HAP-1 (cell line): ENCODE data around the gene ARNT2.

Experiments
- DNase-seq, 2 experiments: peaks; one replicate each; pipeline ENCODE4 v3.0.0-alpha.2; 2016 to 2020; ENCODE audit warnings: low spot score in 2 of 2
- H3K27me3 ChIP-seq: fragments of 250-450 bp; sonication (Bioruptor Pico); 2 replicates; pipeline ENCODE4 v1.5.1; 2020; ENCODE audit warnings: low read depth, mild to moderate bottlenecking, moderate library complexity
- H3K36me3 ChIP-seq: fragments of 250-450 bp; sonication (Bioruptor Pico); replicated peaks from 2 replicates; pipeline ENCODE4 v1.5.1; 2020; ENCODE audit warnings: mild to moderate bottlenecking
- H3K4me1 ChIP-seq: fragments of 250-450 bp; sonication (Bioruptor Pico); 2 replicates; pipeline ENCODE4 v1.5.1; 2020; ENCODE audit warnings: mild to moderate bottlenecking
- H3K4me3 ChIP-seq: fragments of 250-450 bp; sonication (Bioruptor Pico); 2 replicates; pipeline ENCODE4 v1.5.1; 2020; ENCODE audit warnings: mild to moderate bottlenecking, moderate library complexity
- H3K9me3 ChIP-seq: fragments of 250-450 bp; sonication (Bioruptor Pico); 2 replicates; pipeline ENCODE4 v1.5.1; 2020; ENCODE audit warnings: mild to moderate bottlenecking, moderate library complexity
- in situ Hi-C: fragments of 300-500 bp; cut with MboI; formaldehyde crosslinking; loops from 3 replicates; pipeline ENCODE4 v1.14.3; 2020; ENCODE audit warnings: low sequenced_read_pairs, inconsistent platforms, mixed read lengths

The ARNT2 gene

GRCh38 chr15:80440024-80440423 lies 35.8 kb downstream of the ARNT2 start:
- in situ Hi-C loops: no loop called here

GRCh38 chr15:80441041-80441440 lies 36.9 kb downstream of the ARNT2 start:
- in situ Hi-C loops: no loop called here
- Histone ChIP-seq H3K4me1 (no peaks in the 10 kb centered on the region), H3K27me3 (no peaks in the 10 kb centered on the region)

More at GRCh38 chr15:80440024-80440423, 35.8 kb downstream of the ARNT2 start:
- Histone ChIP-seq H3K36me3 (no peaks in the 10 kb centered on the region), H3K9me3 (no peaks in the 10 kb centered on the region), H3K4me3 (no peak overlapping the region), H3K27me3 (no peaks in the 10 kb centered on the region), H3K4me1 (no peaks in the 10 kb centered on the region)
- DNase-seq: no peak

GRCh38 chr15:80441714-80442113 lies 37.5 kb downstream of the ARNT2 start:
- no peak for DNase-seq
- in situ Hi-C loops: no loop called here
- Histone ChIP-seq H3K9me3 (no peaks in the 10 kb centered on the region), H3K4me3 (no peak overlapping the region), H3K36me3 (no peaks in the 10 kb centered on the region), H3K27me3 (no peaks in the 10 kb centered on the region), H3K4me1 (no peaks in the 10 kb centered on the region)

More at GRCh38 chr15:80441041-80441440, 36.9 kb downstream of the ARNT2 start:
- DNase-seq: no peak
- Histone ChIP-seq H3K4me3 (no peak overlapping the region), H3K9me3 (no peaks in the 10 kb centered on the region), H3K36me3 (no peaks in the 10 kb centered on the region)

GRCh38 chr15:80442728-80443403 lies 38.7 kb downstream of the ARNT2 start:
- in situ Hi-C loops: no loop called here
- H3K27me3 ChIP-seq: no peaks in the 10 kb centered on the region
- no peak for DNase-seq
- H3K9me3 ChIP-seq: no peaks in the 10 kb centered on the region
- H3K4me3 ChIP-seq: no peak overlapping the region
- H3K36me3 ChIP-seq: no peaks in the 10 kb centered on the region
- H3K4me1 ChIP-seq: no peaks in the 10 kb centered on the region

GRCh38 chr15:80444680-80445251 lies 40.6 kb downstream of the ARNT2 start:
- no peaks in the 10 kb centered on the region for H3K4me1 ChIP-seq
- no peak for DNase-seq
- no peaks in the 10 kb centered on the region for H3K9me3 ChIP-seq
- in situ Hi-C loops: no loop called here
- no peaks in the 10 kb centered on the region for H3K36me3 ChIP-seq
- H3K4me3 ChIP-seq: no peak overlapping the region
- no peaks in the 10 kb centered on the region for H3K27me3 ChIP-seq

GRCh38 chr15:80445300-80446041 lies 41.3 kb downstream of the ARNT2 start:
- in situ Hi-C loops: no loop called here

GRCh38 chr15:80447077-80447476 lies 42.9 kb downstream of the ARNT2 start:
- no peak for DNase-seq
- Histone ChIP-seq H3K27me3 (no peaks in the 10 kb centered on the region), H3K36me3 (no peaks in the 10 kb centered on the region), H3K4me1 (no peaks in the 10 kb centered on the region), H3K9me3 (no peaks in the 10 kb centered on the region), H3K4me3 (no peak overlapping the region)
- in situ Hi-C loops: no loop called here

More at GRCh38 chr15:80445300-80446041, 41.3 kb downstream of the ARNT2 start:
- H3K36me3 ChIP-seq: no peaks in the 10 kb centered on the region
- no peak overlapping the region for H3K4me3 ChIP-seq
- H3K27me3 ChIP-seq: no peaks in the 10 kb centered on the region
- H3K4me1 ChIP-seq: no peaks in the 10 kb centered on the region
- DNase-seq: no peak
- H3K9me3 ChIP-seq: no peaks in the 10 kb centered on the region

- Histone ChIP-seq H3K36me3 (no peaks in the 10 kb centered on the region), H3K27me3 (no peaks in the 10 kb centered on the region), H3K4me3 (no peak overlapping the region), H3K9me3 (no peaks in the 10 kb centered on the region), H3K4me1 (no peaks in the 10 kb centered on the region)
- no peak for DNase-seq
- in situ Hi-C loops: loop anchor here (5.0 kb wide), 1 partner anchor 522 kb away; no protein-coding TSS in a partner anchor
Measured at GRCh38 chr15:80449825-80450224, 45.6 kb downstream of the ARNT2 start.

- in situ Hi-C loops: loop anchor here (5.0 kb wide), 1 partner anchor 521 kb away; no protein-coding TSS in a partner anchor
- DNase-seq: no peak
- Histone ChIP-seq H3K27me3 (no peaks in the 10 kb centered on the region), H3K4me3 (no peak overlapping the region), H3K9me3 (no peaks in the 10 kb centered on the region), H3K4me1 (peaks cover 2% of the 10 kb centered on the region; the same call in 1 of the 2 replicates), H3K36me3 (no peaks in the 10 kb centered on the region)
Measured at GRCh38 chr15:80450811-80451321, 46.7 kb downstream of the ARNT2 start.

GRCh38 chr15:80452166-80452565 lies 48.0 kb downstream of the ARNT2 start:
- Histone ChIP-seq H3K4me3 (no peak overlapping the region), H3K27me3 (no peaks in the 10 kb centered on the region), H3K36me3 (no peaks in the 10 kb centered on the region), H3K4me1 (peaks cover 2% of the 10 kb centered on the region; the same call in 1 of the 2 replicates), H3K9me3 (no peaks in the 10 kb centered on the region)
- in situ Hi-C loops: loop anchor here (5.0 kb wide), 1 partner anchor 520 kb away; no protein-coding TSS in a partner anchor
- no peak for DNase-seq

GRCh38 chr15:80455051-80455648 lies 51.0 kb downstream of the ARNT2 start:
- Histone ChIP-seq H3K27me3 (no peaks in the 10 kb centered on the region), H3K36me3 (no peaks in the 10 kb centered on the region), H3K4me3 (no peak overlapping the region), H3K9me3 (no peaks in the 10 kb centered on the region), H3K4me1 (peaks cover 2% of the 10 kb centered on the region; the same call in 1 of the 2 replicates)
- no peak for DNase-seq
- in situ Hi-C loops: loop anchor here (5.0 kb wide), 2 partner anchors 322 to 812 kb away; partner anchors contain the start of gene CEMIP

- peaks cover 2% of the 10 kb centered on the region; the same call in 1 of the 2 replicates for H3K4me1 ChIP-seq
- no peak overlapping the region for H3K4me3 ChIP-seq
- in situ Hi-C loops: loop anchor here (5.0 kb wide), 2 partner anchors 321 to 811 kb away; partner anchors contain the start of gene CEMIP
- DNase-seq: peak; percentile 80 to 81
- H3K36me3 ChIP-seq: no peaks in the 10 kb centered on the region
- H3K27me3 ChIP-seq: no peaks in the 10 kb centered on the region
- H3K9me3 ChIP-seq: no peaks in the 10 kb centered on the region
Measured at GRCh38 chr15:80455668-80456442, 51.7 kb downstream of the ARNT2 start.
